Measurements from ENCODE around the gene MEDAG. TPM values are rescaled to one million over a fixed set of nuclear protein-coding genes. Genes with fewer than 3 reads are reported as not detected.

The MEDAG gene
- total RNA-seq (2022; extraction: Qiagen RNA extraction; ENCODE audit: low read depth), result 0.08 to 0.18 TPM (median 0.14 TPM) in 4 of 5 replicates, not detected in the other

GRCh38 chr13:30905932-30906383 lies at the start of gene MEDAG:
TSS of gene MEDAG (plus strand) at chr13:30906271. CDS start at chr13:30906516, 245 bp downstream.

DNA sequence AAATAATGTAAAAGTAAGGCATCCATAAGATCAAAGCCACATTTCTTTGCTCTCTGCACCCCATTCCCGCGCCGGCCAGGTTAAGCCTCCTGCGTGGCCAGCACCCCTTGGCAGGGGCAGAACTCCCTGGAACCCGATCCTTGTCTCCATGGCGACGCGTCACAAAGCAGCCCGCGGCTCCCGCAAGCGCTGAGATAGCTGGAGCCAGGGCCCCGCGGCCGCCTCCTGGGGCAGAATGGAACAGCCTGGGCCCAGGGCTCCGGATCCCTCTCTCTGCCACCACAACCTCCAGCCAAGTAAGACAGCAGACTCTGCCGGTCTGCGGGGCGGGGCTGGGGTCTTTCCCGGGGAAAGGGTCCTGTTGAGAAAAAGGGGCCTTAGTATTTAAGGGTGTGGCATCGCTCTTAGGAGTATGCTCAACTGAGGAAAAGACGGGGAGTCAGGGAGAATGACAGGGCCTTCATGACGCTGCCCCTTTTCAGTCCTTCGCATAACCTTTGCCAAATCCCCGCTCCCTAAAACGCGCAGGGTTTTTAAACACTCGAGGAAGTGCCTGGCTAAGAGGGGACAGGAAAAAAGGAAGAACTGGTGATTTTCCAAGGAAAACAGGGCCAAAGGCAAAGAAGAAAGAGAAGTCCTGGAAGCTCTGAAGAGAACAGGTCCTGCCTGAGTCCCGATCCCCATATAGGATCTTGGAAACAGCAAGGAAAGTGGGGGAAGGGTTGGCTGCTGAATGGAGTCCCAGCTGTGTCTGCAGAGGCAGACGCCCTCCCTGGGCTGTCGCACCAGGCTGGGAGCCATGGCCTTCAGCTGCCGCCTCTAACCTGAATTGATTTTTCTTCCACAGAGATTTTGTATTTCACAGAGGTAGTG lies 26.6 kb downstream of the MEDAG start, which contains the start of gene TEX26:
TEX26 (plus strand) TSS at position 176 of the 873 bp plus-strand sequence; CDS start at position 236, 60 bp downstream.

Other genes starting within 250 kb of the MEDAG start
- gene ALOX5AP, start 170.7 kb upstream of the MEDAG start, total RNA-seq (2022; extraction: Qiagen RNA extraction; ENCODE audit: low read depth), result 2.4 to 2.8 TPM (median 2.7 TPM) in 5 replicates
- not detected in 5 replicates for gene TEX26, start 26.4 kb downstream of the MEDAG start, total RNA-seq (2022; extraction: Qiagen RNA extraction; ENCODE audit: low read depth)